H1 (cell line): ENCODE measurements around the gene SPRN. TPM values are rescaled to one million over a fixed set of nuclear protein-coding genes. Genes with fewer than 3 reads are reported as not detected.

Experiments
- CREB1 ChIP-seq: IDR thresholded peaks from 2 replicates; pipeline ENCODE4 v1.6.1; 2012; ENCODE audit warnings: inconsistent platforms
- CTBP2 ChIP-seq: IDR thresholded peaks from 2 replicates; pipeline ENCODE4 v1.7.0; 2011; ENCODE audit warnings: borderline replicate concordance, mild to moderate bottlenecking, moderate library complexity, mixed read lengths, low read length; ENCODE audit not compliant: insufficient read depth, insufficient read length
- EP300 ChIP-seq, 2 experiments: IDR thresholded peaks; 1 replicate in 1 of 2; 2 replicates in 1 of 2; pipeline ENCODE4 v1.6.1; 2011 to 2012; ENCODE audit warnings: low read depth in 2 of 2, low read length in 2 of 2, mild to moderate bottlenecking in 2 of 2, borderline replicate concordance in 1 of 2, inconsistent platforms in 1 of 2, moderate library complexity in 1 of 2
- EZH2 ChIP-seq: fragments of 200-600 bp; sonication (generic); IDR thresholded peaks from 2 replicates; pipeline ENCODE4 v1.7.1; 2012; ENCODE audit warnings: low read depth, mild to moderate bottlenecking, moderate library complexity, low read length, inconsistent platforms; ENCODE audit not compliant: severe bottlenecking
- GABPA ChIP-seq: IDR thresholded peaks from 2 replicates; pipeline ENCODE4 v1.6.1; 2011; ENCODE audit warnings: mild to moderate bottlenecking, low read length, moderate library complexity, borderline replicate concordance; ENCODE audit not compliant: insufficient read depth
- GTF2F1 ChIP-seq: IDR thresholded peaks from 2 replicates; pipeline ENCODE4 v1.6.1; 2012; ENCODE audit warnings: low read depth, low read length, improper control_type of control experiment, borderline replicate concordance
- HDAC2 ChIP-seq, 2 experiments: fragments of 300-600 bp in 1 of 2; sonication (generic) in 1 of 2; IDR thresholded peaks; 2 replicates each; pipeline ENCODE4 v1.6.1; 2011 to 2012; ENCODE audit warnings: low read depth in 2 of 2, low read length in 2 of 2, mild to moderate bottlenecking in 2 of 2, moderate library complexity in 2 of 2, borderline replicate concordance in 1 of 2, inconsistent platforms in 1 of 2
- JUN ChIP-seq: IDR thresholded peaks from 2 replicates; pipeline ENCODE4 v1.6.1; 2011; ENCODE audit warnings: low read depth, mild to moderate bottlenecking, improper control_type of control experiment, low read length
- NRF1 ChIP-seq: IDR thresholded peaks from 2 replicates; pipeline ENCODE4 v1.6.1; 2011; ENCODE audit warnings: mild to moderate bottlenecking, low read depth, low read length, improper control_type of control experiment
- PHF8 ChIP-seq: fragments of 200-600 bp; sonication (generic); conservative IDR thresholded peaks from 2 replicates; pipeline ENCODE4 v1.7.1; 2012; ENCODE audit warnings: low read depth, mild to moderate bottlenecking, inconsistent platforms, low read length, moderate library complexity
- POLR2A ChIP-seq, 2 experiments: IDR thresholded peaks; 1 replicate in 1 of 2; 2 replicates in 1 of 2; pipeline ENCODE4 v1.6.1; 2011; ENCODE audit warnings: low read depth in 2 of 2, low read length in 2 of 2, mild to moderate bottlenecking in 2 of 2; ENCODE audit errors: control extremely low read depth in 1 of 2
- RFX5 ChIP-seq: IDR thresholded peaks from 2 replicates; pipeline ENCODE4 v1.6.1; 2011; ENCODE audit warnings: low read depth, low read length, improper control_type of control experiment, borderline replicate concordance
- SAP30 ChIP-seq: fragments of 300-600 bp; sonication (generic); IDR thresholded peaks from 2 replicates; pipeline ENCODE4 v1.7.1; 2012; ENCODE audit warnings: low read length, moderate library complexity, mild to moderate bottlenecking, inconsistent platforms; ENCODE audit not compliant: insufficient read depth, insufficient replicate concordance
- SIRT6 ChIP-seq: IDR thresholded peaks from one replicate; pipeline ENCODE4 v1.7.1; 2012; ENCODE audit warnings: low read length, inconsistent platforms
- SRF ChIP-seq: IDR thresholded peaks from 2 replicates; pipeline ENCODE4 v1.6.1; 2011; ENCODE audit warnings: mild to moderate bottlenecking, low read depth, low read length, moderate library complexity
- SUZ12 ChIP-seq: fragments of 200-600 bp; sonication (generic); IDR thresholded peaks from 2 replicates; pipeline ENCODE4 v1.6.1; 2012; ENCODE audit warnings: mild to moderate bottlenecking, inconsistent platforms, low read length, moderate library complexity, mixed read lengths
- TBP ChIP-seq: IDR thresholded peaks from 2 replicates; pipeline ENCODE4 v1.6.1; 2011; ENCODE audit warnings: low read depth, low read length, improper control_type of control experiment
- TCF12 ChIP-seq: IDR thresholded peaks from 2 replicates; pipeline ENCODE4 v1.6.1; 2011; ENCODE audit warnings: low read depth, mild to moderate bottlenecking, low read length
- polyA plus RNA-seq, 7 experiments: library from polyadenylated mRNA; depleted of rRNA in 3 of 7; stranded (reverse) in 5 of 7; unstranded in 2 of 7; fragments of >200 nt in 5 of 7; fragments of 200-250 nt in 2 of 7; gene quantifications; 1 replicate in 5 of 7; 2 replicates in 1 of 7; 4 replicates in 1 of 7; pipeline versions ENCODE4 v1.2.1 to v1.2.3, GENCODE V29; 2011 to 2013; ENCODE audit warnings: missing spikeins in 2 of 7, mixed read lengths in 2 of 7
- total RNA-seq: library from RNA; stranded (reverse); fragmentation: NEBNext Ultra II Directional; extraction: Animal tissue kit (Norgen Biotek cat#: 25700); gene quantifications from 2 replicates; pipeline ENCODE4 v1.2.1, GENCODE V29; 2021
- TF ChIP-seq, protein P1 (sequence below): IDR thresholded peaks from 2 replicates; pipeline ENCODE4 v1.6.1; 2012; ENCODE audit warnings: inconsistent platforms

SPRN gene
- total and polyA plus RNA-seq, 2 of the 8 experiments (the other 6 are each of a cell fraction or from before 2014, with no cell fraction given) = 0.23 to 0.24 TPM

DNA sequence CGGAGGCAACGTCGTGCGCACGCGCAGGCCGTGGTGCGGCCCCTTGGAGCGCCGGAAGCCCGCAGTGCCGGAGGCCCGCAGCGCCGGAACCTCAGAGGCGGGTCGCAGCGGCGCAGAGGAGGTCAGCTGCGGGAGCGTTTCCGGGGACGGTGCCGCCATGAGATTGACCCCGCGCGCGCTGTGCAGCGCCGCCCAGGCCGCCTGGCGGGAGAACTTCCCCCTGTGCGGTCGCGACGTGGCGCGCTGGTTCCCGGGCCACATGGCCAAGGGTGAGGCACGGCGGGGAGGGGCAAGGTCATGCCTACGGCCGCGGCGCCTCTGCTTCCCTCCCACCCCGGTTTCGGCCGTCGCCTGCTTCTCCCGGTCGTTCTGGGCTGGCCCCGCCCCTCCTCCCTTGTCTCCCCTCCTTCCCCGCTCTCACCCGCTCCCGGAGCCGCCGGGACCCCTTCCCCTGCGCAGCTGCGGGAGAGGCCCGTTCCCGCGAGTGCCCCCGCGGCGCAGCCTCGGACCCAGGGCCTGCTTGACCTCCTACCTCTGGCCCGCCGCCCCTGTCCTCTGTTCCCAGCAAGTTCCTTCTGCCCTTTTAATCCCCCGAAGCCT is 30.3 kb downstream of the SPRN start, which contains the start of gene MTG1 (continued):
- no peak for TF ChIP-seq SAP30
- peak; percentile 98 for TF ChIP-seq GABPA
- no peak for TF ChIP-seq SIRT6
- peak; percentile 10 to 57; a peak in 1 of 4 replicates for TF ChIP-seq HDAC2 (IDR thresholded peaks at IDR 0.05; ENCODE audit: borderline replicate concordance in 1 of 2, low read depth in 2 of 2, low read length in 2 of 2)
- peak; percentile 99 for TF ChIP-seq PHF8
- TF ChIP-seq SRF = no peak
- 0 out of 2 replicates have a peak, but pooled peaks have one; percentile 37 for TF ChIP-seq TCF12
- TF ChIP-seq CTBP2 = no peak
- no peak; a peak in 1 of 3 replicates for TF ChIP-seq EP300 (IDR thresholded peaks at IDR 0.05; ENCODE audit: borderline replicate concordance in 1 of 2, low read depth in 2 of 2, low read length in 2 of 2)
- no peak for TF ChIP-seq RFX5
- peak; percentile 91 to 96 for TF ChIP-seq POLR2A (IDR thresholded peaks at IDR 0.05; ENCODE audit: control extremely low read depth in 1 of 2, low read depth in 2 of 2, low read length in 2 of 2)
- no peak for TF ChIP-seq GTF2F1
- no peak for TF ChIP-seq JUN
- TF ChIP-seq EZH2 = no peak
- TF ChIP-seq, protein P1, sequence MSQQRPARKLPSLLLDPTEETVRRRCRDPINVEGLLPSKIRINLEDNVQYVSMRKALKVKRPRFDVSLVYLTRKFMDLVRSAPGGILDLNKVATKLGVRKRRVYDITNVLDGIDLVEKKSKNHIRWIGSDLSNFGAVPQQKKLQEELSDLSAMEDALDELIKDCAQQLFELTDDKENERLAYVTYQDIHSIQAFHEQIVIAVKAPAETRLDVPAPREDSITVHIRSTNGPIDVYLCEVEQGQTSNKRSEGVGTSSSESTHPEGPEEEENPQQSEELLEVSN = peak; percentile 73
- TF ChIP-seq TBP = peak; percentile 79; the same call in 1 of the 2 replicates
- 0 out of 2 replicates have a peak, but pooled peaks have one; percentile 32 for TF ChIP-seq CREB1
- peak; percentile 98 for TF ChIP-seq NRF1
- TF ChIP-seq SUZ12 = no peak
